ENCODE data around the gene MAPK7.

Gene MAPK7

DNA sequence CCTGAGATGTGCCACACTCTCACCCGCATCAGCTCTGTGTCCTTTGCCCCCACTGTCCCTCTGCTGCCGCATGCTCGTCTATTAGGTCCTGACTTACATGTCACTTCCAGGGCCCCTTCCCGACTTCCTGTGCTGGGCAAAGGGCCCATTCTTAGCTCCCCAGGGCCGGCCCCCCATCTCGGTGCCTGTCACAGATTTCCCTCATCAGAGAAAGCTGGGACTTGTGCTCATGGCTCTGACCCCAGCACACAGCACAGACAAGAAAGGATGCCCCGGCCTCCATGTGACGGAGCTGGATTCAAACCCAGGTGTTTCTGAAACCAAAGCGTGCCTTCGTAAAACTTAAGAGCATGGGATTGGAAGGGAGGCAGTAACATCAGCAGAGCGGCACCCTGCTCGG, 5.9 kb upstream of the MAPK7 start:
- DNase-seq (ENCODE audit: low spot score), result no peak
- in situ Hi-C loops (cut with MboI; ENCODE audit: low sequenced_read_pairs, unreplicated experiment), result no loop called here
- TF ChIP-seq, protein P1, sequence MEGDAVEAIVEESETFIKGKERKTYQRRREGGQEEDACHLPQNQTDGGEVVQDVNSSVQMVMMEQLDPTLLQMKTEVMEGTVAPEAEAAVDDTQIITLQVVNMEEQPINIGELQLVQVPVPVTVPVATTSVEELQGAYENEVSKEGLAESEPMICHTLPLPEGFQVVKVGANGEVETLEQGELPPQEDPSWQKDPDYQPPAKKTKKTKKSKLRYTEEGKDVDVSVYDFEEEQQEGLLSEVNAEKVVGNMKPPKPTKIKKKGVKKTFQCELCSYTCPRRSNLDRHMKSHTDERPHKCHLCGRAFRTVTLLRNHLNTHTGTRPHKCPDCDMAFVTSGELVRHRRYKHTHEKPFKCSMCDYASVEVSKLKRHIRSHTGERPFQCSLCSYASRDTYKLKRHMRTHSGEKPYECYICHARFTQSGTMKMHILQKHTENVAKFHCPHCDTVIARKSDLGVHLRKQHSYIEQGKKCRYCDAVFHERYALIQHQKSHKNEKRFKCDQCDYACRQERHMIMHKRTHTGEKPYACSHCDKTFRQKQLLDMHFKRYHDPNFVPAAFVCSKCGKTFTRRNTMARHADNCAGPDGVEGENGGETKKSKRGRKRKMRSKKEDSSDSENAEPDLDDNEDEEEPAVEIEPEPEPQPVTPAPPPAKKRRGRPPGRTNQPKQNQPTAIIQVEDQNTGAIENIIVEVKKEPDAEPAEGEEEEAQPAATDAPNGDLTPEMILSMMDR (IDR thresholded peaks at IDR 0.05; ENCODE audit: borderline replicate concordance, control extremely low read depth, extremely low read depth, insufficient read depth, missing control alignments), result no peak

DNA sequence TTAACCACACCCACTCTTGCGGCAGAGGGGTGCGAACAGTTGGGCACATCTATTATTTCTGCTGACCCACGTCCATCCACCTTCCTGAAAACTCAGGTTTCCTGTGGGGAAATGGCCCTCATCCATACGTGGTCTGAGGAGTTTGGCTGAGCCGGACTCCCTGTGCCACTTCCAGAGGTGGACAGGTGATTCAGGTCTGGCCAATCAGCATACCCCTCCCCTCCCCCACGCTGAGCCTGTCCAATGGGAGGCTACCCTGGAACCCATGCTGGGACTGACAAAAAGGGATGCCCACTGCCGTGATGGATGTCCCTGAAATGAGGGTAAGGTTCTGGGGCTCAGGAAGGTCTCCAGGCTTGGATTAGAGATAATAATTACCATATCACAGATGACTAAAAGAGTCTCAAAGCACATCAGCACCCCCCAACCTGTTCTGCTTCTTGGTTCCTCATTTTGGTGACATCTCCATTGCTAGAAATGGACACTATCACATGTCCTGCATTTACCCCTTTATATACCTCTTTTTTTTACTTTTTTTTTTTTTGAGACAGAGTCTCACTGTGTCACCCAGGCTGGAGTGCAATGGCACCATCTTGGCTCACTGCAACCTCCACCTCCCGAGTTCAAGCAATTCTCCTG, 5.3 kb upstream of the MAPK7 start:
- TF ChIP-seq, protein P1 (IDR thresholded peaks at IDR 0.05; ENCODE audit: borderline replicate concordance, control extremely low read depth, extremely low read depth, insufficient read depth, missing control alignments), result no peak
- in situ Hi-C loops (cut with MboI; ENCODE audit: low sequenced_read_pairs, unreplicated experiment), result no loop called here
- no peak for DNase-seq (ENCODE audit: low spot score)

DNA sequence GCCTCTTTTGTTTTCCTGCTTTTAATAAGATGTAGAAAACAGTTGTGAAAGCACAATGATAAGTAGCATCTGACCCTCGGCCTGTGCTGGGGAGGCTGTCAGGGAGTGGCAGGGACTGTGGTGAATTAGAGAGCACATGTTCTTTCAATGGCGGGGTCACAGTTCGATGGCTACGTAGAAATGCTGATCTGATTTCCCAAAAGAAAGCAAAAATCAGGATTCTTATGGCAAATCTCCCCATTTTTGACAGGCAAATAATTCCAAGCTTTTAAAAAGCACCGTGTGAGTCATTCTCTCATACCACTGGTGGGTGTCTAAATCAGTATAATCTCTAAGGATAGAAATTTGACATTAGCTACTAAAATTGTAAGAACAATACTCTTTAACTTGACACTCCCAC, 4.2 kb upstream of the MAPK7 start:
- TF ChIP-seq, protein P1 (IDR thresholded peaks at IDR 0.05; ENCODE audit: borderline replicate concordance, control extremely low read depth, extremely low read depth, insufficient read depth, missing control alignments), result no peak
- in situ Hi-C loops (cut with MboI; ENCODE audit: low sequenced_read_pairs, unreplicated experiment), result no loop called here

DNA sequence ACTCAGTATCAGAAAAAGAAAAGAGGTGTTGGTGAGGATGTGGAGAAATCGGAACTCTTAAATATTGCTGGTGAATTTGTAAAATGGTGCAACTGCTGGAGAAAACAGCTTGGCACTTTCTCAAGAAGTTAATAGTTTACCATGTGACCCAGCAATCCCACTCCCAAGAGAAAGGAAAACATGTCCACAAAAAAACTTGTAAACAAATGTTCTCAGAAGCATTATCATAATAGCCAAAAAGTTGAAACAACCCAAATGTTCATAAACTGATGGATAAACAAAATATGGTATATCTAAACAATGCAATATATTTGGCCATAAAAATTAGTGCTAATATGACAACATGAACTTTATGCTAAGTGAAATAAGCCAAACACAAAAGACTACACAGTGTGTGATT, 2.6 kb upstream of the MAPK7 start:
- TF ChIP-seq, protein P1 (IDR thresholded peaks at IDR 0.05; ENCODE audit: borderline replicate concordance, control extremely low read depth, extremely low read depth, insufficient read depth, missing control alignments), result no peak
- no peak for DNase-seq (ENCODE audit: low spot score)
- in situ Hi-C loops (cut with MboI; ENCODE audit: low sequenced_read_pairs, unreplicated experiment), result no loop called here

More for the DNA sequence above, 4.2 kb upstream of the MAPK7 start:
- DNase-seq (ENCODE audit: low spot score), result no peak

DNA sequence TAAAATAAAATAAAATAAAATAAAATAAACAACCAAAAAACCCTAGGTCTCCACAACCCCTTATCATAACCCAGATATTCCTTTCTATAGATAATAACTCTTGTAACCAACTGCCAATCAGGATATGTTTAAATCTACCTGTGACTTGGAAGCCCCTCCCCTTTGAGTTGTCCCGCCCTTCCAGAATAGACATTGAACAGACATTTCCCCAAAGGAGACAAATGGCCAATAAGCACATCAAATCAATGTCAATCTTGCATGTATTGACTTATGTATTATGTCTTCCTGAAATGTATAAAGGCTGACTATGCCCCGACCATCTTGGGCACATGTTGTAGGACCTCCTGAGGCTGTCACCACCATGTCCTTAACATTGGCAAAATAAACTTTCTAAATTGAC, 1.5 kb upstream of the MAPK7 start:
- no peak for DNase-seq (ENCODE audit: low spot score)
- in situ Hi-C loops (cut with MboI; ENCODE audit: low sequenced_read_pairs, unreplicated experiment), result no loop called here
- TF ChIP-seq, protein P1 (IDR thresholded peaks at IDR 0.05; ENCODE audit: borderline replicate concordance, control extremely low read depth, extremely low read depth, insufficient read depth, missing control alignments), result no peak

DNA sequence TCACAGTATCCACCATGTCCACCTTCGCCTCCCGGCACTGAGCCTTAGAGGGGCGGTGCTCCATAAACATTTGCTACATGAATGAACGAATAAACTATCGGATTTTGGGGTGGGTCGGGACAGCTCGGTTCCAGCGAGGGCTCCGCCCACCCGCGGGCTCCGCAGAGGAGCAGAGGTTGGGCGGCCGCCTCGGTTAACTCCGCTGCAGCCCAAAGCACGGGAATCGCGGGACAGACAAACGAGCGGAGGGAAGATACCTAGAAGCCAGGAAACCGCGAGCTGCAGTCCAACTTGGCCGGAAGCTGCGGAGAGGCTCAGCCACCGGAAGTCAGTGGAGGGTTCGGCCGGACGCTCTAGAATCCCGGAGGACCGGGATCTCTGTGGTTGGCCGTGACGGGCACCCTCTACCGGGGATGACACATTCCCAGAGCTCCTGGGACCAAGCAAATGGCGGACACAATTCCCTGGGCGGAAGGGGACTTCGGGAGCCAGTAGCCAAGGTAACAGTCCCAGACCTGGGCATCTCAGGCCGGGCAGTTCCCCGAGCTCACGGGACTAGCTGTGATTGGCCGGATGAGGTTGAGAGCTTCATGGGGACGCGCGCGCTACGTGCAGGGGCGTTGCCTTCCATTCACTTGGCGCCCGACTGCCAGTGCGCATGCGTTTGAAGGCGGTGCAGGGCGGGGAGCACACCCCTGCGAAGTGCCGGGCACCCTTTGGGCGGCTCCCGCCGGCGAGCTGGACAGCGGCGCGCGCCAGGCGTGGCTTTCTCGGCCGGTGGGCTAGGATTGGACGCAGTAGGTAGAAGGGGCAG, 489 bp upstream of the MAPK7 start:
- DNase-seq (ENCODE audit: low spot score), result peak; percentile 100

More for the DNA sequence above, 489 bp upstream of the MAPK7 start:
- TF ChIP-seq, protein P1 (IDR thresholded peaks at IDR 0.05; ENCODE audit: borderline replicate concordance, control extremely low read depth, extremely low read depth, insufficient read depth, missing control alignments), result no peak
- in situ Hi-C loops (cut with MboI; ENCODE audit: low sequenced_read_pairs, unreplicated experiment), result no loop called here
